Measurements from ENCODE around the gene PARL.

Gene PARL

DNA sequence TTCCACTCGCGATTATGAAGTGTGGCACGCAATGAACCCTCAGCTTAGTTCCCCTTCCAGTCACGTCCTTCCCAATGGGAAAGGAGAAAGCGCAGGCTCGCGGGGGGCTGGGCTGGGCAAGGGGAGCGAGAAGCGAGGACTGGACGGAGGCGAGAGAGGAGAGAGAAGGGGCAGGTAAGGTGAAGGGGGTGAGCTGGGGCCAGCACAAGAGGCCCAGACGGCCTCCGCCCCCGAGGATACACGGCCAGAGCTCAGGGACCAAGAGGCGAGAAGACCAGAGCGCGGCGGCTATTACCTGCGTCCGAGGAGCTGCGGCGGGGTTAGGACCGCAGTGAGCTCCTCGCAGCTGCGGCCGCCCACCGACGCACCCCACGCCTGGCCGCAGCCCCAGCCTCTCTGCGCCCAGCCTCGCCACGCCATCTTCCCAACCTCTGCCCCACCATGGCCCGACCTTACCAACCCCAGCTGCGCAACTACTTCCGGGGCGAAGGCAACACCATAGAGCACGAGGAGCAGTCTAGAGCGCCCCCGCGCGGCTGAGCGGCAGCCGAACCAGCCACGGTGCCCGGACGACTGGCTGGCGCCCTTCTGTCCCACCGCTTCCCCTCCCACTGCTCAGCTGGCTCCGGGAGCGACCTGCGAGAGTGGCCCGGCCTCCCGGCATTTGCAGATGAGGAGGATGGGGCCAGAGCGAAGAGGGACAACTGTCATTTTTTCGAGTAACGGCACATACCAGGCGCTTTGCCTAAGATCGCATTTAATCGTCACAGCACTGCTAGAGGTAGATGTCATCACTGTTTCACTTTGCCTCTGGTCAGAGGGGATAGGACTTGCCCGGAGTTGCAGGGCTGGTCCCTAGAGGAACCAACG, at the start of gene PARL:
PARL (minus strand) TSS at position 454 of the 870 bp plus-strand sequence; CDS start at position 420, 34 bp downstream.
- peak; percentile 94 for DNase-seq (ENCODE audit: low read depth)

- DNase-seq (ENCODE audit: low read depth), result no peak
These were observed 48.5 kb upstream of the PARL start for GRCh38 chr3:183933160-183933559.

GRCh38 chr3:183931881-183932280, 47.2 kb upstream of the PARL start:
- DNase-seq (ENCODE audit: low read depth), result no peak

DNA sequence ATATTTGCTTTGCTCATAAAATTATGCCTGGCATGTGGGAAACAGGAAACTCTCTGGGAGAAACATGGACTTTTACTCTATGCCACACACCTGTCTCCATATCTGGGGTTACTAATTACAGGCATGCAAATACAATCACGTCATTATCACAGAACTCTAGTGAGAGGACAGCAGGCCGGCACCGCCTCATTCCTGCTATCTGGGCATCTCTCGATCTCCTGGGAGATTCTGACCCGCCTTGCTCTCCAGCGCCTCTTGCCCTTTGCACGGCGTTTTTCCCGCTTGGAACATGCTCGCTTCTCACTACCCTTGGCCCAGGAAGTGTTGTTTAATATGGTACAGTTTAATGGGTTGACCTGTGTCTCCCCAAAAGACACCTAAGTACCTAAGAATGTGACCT, 45.4 kb upstream of the PARL start:
- no peak for DNase-seq (ENCODE audit: low read depth)

GRCh38 chr3:183927059-183927458, 42.4 kb upstream of the PARL start:
- no peak for DNase-seq (ENCODE audit: low read depth)

DNA sequence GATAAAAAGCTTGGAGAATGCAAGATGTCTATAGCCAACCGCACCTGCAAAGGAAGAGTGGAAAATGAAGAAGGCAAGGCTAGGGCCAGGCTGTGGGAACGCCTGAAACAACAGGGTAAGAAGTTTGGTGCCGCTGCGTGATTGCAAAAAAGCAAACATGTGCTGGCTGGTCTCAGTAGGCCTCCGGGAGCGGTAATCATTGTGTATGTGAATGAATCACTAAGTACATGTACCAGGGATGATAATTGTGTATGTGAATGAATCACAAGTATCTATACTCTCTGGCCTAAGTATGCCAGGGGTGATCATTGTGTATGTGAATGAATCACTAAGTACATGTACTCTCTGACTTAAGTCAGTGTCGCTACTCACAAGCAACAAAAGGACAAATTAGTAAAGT, 40.3 kb upstream of the PARL start:
- peak; percentile 51 for DNase-seq (ENCODE audit: low read depth)

- no peak for DNase-seq (ENCODE audit: low read depth)
These were observed 39.9 kb upstream of the PARL start for GRCh38 chr3:183924543-183924942.

DNA sequence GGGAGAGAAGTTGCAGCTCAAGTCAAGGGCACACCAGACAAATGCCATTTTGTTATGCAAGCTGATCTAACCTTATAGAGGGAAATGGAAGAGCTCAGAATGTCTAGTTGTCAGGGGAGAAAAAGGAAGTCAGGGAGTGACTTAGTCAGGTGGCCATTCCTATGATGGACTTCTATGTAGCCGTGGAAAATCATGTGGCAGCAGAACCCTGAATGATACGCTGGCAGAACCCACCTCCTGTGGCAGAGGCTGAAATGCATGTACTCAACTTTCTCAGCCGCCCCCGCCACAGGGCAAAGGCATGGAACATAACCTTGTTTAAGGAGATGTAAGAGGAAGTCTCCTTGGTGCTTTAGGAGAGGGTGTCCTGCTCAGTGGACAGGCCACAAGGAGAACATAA, 37.7 kb upstream of the PARL start:
- DNase-seq (ENCODE audit: low read depth), result no peak

DNA sequence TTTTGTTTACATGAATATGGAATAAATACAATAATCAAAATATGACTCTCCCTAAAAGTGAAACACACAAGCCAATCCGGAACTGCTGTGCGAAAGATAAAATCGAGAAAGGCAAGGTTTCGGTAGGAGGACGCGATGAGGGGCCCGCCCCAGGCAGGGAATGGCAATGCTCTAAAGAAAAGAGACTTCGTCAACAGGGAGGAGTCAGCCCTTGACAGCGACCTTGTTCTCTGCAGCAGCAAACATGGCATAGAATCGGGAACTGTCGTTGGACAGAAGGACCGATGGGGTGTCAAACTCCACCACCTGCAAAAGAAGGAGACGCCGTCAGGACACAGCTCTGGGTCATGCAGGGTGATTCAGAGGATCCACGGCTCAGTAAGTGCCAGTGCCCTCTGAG, 36.4 kb upstream of the PARL start:
- DNase-seq (ENCODE audit: low read depth), result no peak

GRCh38 chr3:183920416-183920815, 35.7 kb upstream of the PARL start:
- no peak for DNase-seq (ENCODE audit: low read depth)

DNA sequence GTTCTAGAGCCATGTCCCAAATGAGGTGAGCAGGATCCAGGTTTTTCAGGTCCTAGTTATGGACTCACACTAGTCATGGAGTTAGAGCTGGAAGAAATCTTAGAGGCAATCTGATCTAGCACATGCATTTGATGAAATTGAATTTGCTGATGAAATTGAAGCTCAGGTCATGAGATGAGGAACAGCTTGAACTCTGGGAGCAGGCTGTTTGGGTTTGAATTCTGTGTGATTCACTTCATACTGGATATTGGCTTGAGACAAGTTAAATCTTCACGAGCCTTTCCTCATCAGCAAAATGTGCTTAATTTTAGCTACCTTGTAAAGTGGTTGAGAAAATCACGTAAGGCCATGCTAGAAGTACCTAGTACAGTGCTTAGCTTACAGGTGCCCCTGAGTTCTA, 33.5 kb upstream of the PARL start:
- DNase-seq (ENCODE audit: low read depth), result no peak

GRCh38 chr3:183917776-183918175, 33.1 kb upstream of the PARL start:
- DNase-seq (ENCODE audit: low read depth), result no peak

GRCh38 chr3:183914856-183915255, 30.2 kb upstream of the PARL start:
- no peak for DNase-seq (ENCODE audit: low read depth)

DNA sequence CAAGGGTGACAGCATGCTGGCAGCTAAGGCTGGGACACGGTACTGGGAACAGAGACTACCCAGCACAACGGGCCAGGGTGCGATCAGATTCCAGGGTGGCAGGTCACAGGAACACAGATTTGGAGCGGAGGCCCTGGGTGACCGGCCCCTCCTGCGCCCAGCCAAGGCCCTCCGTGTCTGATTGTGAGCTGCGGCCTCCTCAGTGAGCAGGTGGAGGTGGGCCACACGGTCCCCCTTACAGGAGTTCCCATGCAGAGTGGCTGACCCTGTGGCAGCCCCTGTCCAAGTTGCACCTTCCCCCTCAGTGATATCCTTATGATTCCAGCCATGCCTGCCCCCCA, 28.9 kb upstream of the PARL start:
- no peak for DNase-seq (ENCODE audit: low read depth)

DNA sequence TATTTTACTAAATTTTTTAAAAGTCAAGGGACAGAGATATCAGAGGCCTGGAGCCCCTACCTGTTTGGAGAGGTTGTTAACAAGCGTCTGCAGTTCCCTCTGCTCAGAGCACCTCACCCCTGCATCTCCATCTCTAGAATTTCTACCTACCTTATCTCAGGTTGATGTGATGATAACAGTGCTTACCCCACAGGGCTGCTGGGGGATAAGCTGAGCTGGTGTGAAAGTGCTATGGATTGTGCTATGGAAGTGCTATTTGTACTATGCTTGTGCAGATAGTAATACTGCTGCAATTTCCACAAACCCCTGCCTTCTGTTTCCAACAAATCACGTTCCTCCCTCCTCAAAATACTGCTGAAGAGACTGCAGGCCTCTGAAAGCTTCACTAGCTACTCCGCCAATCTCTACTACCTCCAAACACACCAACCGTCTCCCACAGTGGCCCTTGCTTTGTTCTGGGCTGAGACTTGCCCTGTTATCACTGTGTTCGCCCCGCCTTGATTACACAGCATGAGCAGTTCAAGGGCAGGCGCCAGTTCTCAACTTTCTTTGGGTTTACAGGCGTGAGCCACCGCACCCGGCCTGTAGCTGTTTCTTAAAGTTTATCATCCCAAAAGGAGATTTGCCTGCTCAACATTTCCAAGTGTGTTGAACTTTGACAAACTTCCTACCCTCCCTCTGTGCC, 28.4 kb upstream of the PARL start:
- no peak for DNase-seq (ENCODE audit: low read depth)

- DNase-seq (ENCODE audit: low read depth), result no peak
These were observed 27.3 kb upstream of the PARL start for GRCh38 chr3:183911763-183912506.

- DNase-seq (ENCODE audit: low read depth), result no peak
These were observed 26.4 kb upstream of the PARL start for GRCh38 chr3:183911087-183911486.

GRCh38 chr3:183909030-183909600, 24.4 kb upstream of the PARL start:
- DNase-seq (ENCODE audit: low read depth), result no peak

DNA sequence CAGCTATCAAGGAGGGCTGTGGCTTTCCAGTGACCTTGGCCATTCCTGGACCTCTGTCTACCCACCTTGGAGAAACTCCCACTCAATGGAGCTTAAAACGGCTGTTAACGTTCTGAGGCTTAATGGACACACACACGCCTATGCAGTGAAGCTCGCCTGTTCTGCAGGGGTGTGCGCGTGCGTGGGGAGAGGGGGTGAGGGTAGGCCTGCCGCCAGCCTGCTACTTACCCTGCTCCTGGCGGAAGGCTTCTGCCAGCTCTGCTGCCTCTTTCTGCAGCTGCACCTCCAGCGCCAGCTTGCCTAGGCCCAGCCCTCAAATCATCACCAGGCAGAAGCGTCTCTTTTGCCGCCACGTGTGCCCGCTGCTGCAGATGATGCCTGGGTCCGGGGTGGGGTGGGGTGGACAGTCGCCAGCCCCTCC, 23.2 kb upstream of the PARL start:
- DNase-seq (ENCODE audit: low read depth), result no peak

GRCh38 chr3:183907176-183907575, 22.5 kb upstream of the PARL start:
- no peak for DNase-seq (ENCODE audit: low read depth)

DNA sequence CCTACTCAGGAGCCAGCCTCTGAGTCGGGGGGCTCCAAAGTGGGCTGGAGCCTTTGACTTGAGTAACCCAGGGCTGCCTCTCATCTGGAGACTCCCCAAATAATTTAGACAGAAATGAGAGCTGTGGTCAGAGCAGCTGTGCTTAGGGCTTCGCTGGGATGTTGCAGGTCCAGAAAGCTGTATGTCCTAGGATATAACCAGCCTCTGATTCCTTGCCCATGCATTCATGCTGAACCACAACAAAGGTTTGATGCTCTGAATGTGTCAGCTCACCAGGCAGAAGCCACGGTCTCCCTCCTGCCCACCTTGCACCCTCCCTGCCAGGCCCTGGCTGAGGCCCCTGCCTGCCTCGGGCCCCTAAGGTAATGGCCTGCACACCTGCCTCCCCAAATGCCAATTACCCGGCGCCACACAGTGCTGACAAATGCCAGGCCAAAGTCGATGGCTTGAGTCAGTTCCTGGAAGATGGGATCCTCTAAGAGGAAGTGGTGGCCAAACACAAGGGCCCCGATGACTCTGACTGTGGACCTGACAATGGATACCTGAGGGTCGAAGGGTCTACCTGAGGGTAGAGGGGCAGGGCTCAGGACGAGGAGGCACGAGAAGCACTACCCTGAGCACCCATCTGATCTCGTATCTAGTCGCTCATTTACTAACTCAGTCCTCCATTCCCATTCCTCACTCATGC, 21.7 kb upstream of the PARL start:
- no peak for DNase-seq (ENCODE audit: low read depth)
